RWPE1 (cell line): ENCODE data around the gene CELF1.
A peak's percentile ranks its signal among the peaks of the same experiment; 100 is the strongest.

Experiments used
- CTCF ChIA-PET: fragments of 350-600 bp; sonication (Branson Sonifier 250); formaldehyde crosslinking; extraction: SDS; loops from one replicate; lab custom pipeline; 2021; lab: Yijun Ruan, JAX
- POLR2A ChIA-PET: fragments of 400-600 bp; formaldehyde crosslinking; extraction: SDS; loops from one replicate; lab custom pipeline; 2020; ENCODE audit warnings: antibody characterized with exemption; ENCODE audit not compliant: low non-redundant PET; lab: Yijun Ruan, JAX
- DNase-seq: peaks from one replicate; pipeline ENCODE4 v3.0.0; 2012; ENCODE audit warnings: low spot score
- H3K27ac ChIP-seq: fragments of 450-650 bp; 2 replicates; pipeline ENCODE4 v1.5.1; 2017
- CTCF ChIP-seq: fragments of 450-650 bp; conservative IDR thresholded peaks from 2 replicates; pipeline ENCODE4 v1.5.1; 2017; ENCODE audit warnings: low read depth, mild to moderate bottlenecking

Gene CELF1

GRCh38 chr11:47466201-47466600 lies 86.7 kb downstream of the CELF1 start:
- no peak for TF ChIP-seq CTCF
- CTCF ChIA-PET: interaction anchor here (0.7 to 0.8 kb wide), 2 partner anchors 22 to 41 kb away, joined by 3 to 4 read pairs; no protein-coding TSS in a partner anchor
- POLR2A ChIA-PET: no interaction called here
- no peak for DNase-seq
- no peak overlapping the region for H3K27ac ChIP-seq

- CTCF ChIA-PET: interaction anchor here (0.6 kb wide), 1 partner anchor 10 kb away, joined by 4 read pairs; no protein-coding TSS in a partner anchor
- no peak for TF ChIP-seq CTCF
- no peak for DNase-seq
- H3K27ac ChIP-seq: no peak overlapping the region
- POLR2A ChIA-PET: no interaction called here
Observed at GRCh38 chr11:47464483-47464882, 88.4 kb downstream of the CELF1 start.

GRCh38 chr11:47461876-47462275 lies 91.1 kb downstream of the CELF1 start:
- ChIA-PET CTCF (interaction anchor here (0.6 kb wide), 1 partner anchor 570 kb away, joined by 4 read pairs; no protein-coding TSS in a partner anchor), POLR2A (no interaction called here)
- H3K27ac ChIP-seq: peak overlapping the region; percentile 34
- DNase-seq: no peak
- no peak for TF ChIP-seq CTCF

GRCh38 chr11:47460571-47461235 lies 92.2 kb downstream of the CELF1 start:
- DNase-seq: no peak
- H3K27ac ChIP-seq: peak overlapping the region; percentile 18
- TF ChIP-seq CTCF: no peak
- CTCF ChIA-PET: interaction anchor here (0.6 kb wide), 1 partner anchor 16 kb away, joined by 3 read pairs; no protein-coding TSS in a partner anchor
- POLR2A ChIA-PET: no interaction called here

- DNase-seq: peak; percentile 66
- ChIA-PET POLR2A (interaction anchor here (1.1 kb wide), 1 partner anchor 11 kb away, joined by 4 read pairs; no protein-coding TSS in a partner anchor), CTCF (interaction anchor here (0.6 to 0.7 kb wide), 3 partner anchors 8 to 80 kb away, joined by 3 to 4 read pairs (median 4); no protein-coding TSS in a partner anchor)
- TF ChIP-seq CTCF: peak; percentile 79
- peak overlapping the region; percentile 42 for H3K27ac ChIP-seq
Observed at GRCh38 chr11:47454258-47454671, 98.7 kb downstream of the CELF1 start.

- peak overlapping the region; percentile 42 for H3K27ac ChIP-seq
- ChIA-PET POLR2A (no interaction called here), CTCF (interaction anchor here (0.7 to 1.2 kb wide), 2 partner anchors 10 to 132 kb away, joined by 3 read pairs; no protein-coding TSS in a partner anchor)
- no peak for TF ChIP-seq CTCF
- DNase-seq: no peak
Observed at GRCh38 chr11:47453365-47453764, 99.6 kb downstream of the CELF1 start.
